Measurements from ENCODE around the gene ASIC2.

DNA sequence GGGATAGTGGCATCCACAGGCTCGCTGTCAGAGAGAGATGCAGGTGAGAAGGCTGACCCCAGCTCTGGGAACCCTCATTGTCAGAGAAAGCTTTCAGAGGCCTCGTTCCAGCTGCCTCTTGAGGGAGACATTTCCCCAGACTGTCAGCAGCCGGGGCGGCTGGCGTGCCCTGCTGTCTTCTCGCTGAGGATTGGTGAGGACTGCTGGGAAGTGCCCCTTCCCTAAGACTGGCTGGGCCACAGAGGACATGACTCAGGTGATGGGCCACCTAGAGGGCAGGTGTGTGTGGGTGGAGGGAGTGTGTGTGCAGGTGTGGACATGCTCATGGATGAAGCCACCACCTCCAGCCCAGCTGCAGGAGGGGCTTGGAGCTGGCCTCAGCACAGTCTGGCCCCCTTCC lies 276.2 kb downstream of the ASIC2 start:
- TF ChIP-seq CTCF (IDR thresholded peaks at IDR 0.05; ENCODE audit: insufficient read depth, low read length, poor library complexity, severe bottlenecking) (no peak), EZH2phosphoT487 (conservative IDR thresholded peaks at IDR 0.05; ENCODE audit: low read length) (no peak)

Data from SU-DHL-6 (cell line).